HG03097 (cell line): ENCODE results near the gene DNAJB11.
"Not testable (repeated sequence)": the region's sequence is repeated elsewhere in the genome, so short reads cannot be mapped to it uniquely, and the experiment has no call there.

Source experiments
- ATAC-seq: cut with Tn5 transposase; IDR thresholded peaks from one replicate; pipeline ENCODE4 v1.9.1; 2021; ENCODE audit not compliant: unreplicated experiment, low FRiP score

Gene DNAJB11

GRCh38 chr3:186614597-186615483 is 44.3 kb downstream of the DNAJB11 start:
- ATAC-seq = no peak

GRCh38 chr3:186616299-186616617 is 45.7 kb downstream of the DNAJB11 start:
- ATAC-seq = no peak

DNA sequence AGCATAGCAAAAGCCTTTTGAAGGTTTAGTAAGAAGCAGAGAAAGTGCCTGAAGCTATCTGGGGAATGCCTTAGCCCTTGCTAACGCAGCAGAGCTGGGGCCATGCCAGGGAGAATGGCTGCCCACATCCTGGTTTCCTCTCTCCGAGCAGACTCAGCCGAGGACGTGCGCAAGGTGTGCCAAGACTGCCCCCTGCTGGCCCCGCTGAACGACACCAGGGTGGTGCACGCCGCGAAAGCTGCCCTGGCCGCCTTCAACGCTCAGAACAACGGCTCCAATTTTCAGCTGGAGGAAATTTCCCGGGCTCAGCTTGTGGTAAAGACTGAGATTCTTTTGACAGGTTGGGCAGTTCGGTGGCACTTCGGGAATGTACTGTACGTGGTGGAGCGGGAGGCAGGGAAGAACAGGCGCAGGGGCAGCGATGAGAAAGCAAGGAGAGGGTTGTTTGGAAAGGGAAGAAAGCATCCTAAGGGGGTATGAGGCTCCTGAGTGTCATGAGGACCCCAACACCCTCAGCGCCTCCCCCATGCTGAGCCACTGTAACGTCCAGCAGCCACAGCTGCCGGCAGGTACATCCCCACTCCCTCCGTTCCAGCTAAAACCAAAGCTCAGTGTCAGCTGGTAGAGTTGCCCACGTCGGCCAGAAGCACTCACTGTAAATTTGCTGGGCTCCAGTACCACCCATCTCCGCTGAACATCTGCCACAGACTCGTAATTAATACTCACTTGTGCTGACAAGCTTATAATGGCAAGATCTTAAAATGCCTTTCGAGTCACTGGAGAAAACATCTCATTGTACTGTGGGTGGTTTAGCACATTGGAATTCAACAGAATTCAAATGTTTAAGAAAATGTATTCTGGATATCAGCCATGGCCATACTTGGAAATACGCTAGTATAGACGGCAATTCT is 46.8 kb downstream of the DNAJB11 start:
- ATAC-seq = peak; percentile 96

DNA sequence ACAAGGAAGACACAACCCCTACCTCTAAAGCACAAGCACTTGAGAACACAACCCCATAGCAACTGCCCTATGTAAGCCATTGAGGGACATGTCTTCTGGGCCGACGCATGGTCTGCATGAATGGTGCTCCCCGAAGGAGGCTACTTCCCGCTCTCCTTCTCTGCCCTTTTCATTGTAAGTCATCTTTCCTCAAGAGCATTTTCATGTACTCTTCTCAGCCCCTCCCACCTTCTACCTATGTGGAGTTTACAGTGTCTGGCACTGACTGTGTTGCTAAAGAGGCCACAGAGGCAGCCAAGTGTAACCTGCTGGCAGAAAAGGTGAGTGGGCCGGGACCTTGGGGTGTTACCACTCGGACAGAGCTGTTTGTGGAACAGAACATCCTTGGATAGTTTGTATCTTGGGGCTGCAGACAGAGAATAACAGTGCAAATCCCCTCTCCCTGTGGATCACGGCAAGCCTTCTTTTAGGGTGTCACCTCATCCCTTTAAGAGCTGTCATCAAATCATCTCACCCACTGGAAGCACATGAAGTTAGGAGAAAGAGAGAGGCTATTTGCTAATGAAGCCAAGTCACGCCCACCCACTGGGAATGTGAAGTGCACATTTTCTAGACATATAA is 47.9 kb downstream of the DNAJB11 start:
- no peak for ATAC-seq

GRCh38 chr3:186619787-186620212 is 49.3 kb downstream of the DNAJB11 start:
- no peak for ATAC-seq

DNA sequence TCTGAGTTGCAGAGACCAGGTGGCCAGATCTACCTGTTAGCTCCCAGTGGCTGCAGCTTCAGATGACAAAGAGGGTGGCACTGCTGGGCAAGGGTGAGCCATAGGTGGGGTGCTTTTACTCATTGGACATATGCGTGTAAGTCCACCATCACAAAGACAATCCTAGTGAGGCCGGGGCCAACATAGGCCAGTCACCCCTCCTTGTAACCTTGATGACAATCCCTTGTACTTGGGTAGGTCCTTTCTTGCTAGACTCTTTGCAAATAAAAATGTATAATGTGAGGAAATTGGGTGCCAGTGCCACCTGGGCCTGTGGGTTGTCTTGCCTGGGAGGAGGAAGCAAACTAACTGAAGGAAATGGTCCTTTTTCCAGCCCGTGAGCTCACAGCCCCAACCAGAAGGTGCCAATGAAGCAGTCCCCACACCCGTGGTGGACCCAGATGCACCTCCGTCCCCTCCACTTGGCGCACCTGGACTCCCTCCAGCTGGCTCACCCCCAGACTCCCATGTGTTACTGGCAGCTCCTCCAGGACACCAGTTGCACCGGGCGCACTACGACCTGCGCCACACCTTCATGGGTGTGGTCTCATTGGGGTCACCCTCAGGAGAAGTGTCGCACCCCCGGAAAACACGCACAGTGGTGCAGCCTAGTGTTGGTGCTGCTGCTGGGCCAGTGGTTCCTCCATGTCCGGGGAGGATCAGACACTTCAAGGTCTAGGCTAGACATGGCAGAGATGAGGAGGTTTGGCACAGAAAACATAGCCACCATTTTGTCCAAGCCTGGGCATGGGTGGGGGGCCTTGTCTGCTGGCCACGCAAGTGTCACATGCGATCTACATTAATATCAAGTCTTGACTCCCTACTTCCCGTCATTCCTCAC is 49.9 kb downstream of the DNAJB11 start:
- ATAC-seq = no peak

DNA sequence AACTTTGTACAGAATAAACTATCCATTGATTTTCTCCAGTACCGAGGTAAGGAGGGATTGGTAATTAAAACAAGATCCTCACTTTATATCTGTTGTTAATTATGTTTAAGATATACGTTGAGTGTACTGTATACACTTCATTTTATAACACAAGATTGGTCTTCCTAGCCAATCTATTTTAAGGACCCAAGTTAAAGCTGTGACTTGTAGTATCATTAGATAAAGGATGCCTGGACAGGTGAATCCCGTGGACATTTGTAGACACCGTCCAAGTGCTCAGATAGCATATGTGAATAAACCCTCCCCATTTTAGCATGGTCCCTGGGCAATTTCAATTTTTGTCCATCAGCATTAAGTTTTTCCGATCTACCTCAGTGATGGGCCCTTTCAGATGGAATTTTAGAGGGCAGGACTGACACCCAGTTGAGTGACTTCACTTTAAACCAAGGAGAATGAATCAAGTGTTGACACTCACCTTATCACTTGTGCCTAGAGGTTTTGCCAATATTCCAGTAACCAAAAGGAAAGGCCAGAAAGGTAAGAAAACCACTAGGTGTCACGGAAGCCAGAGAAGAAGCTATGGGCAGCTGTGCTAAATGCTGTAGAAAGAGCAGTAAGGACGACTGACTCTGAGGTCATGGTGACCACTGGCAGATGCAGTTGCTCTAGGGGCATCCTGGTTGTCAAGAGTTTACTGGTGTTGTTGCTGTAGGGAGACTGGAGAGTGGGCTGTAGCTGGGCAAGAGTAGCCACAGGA is 51.6 kb downstream of the DNAJB11 start:
- ATAC-seq = no peak

DNA sequence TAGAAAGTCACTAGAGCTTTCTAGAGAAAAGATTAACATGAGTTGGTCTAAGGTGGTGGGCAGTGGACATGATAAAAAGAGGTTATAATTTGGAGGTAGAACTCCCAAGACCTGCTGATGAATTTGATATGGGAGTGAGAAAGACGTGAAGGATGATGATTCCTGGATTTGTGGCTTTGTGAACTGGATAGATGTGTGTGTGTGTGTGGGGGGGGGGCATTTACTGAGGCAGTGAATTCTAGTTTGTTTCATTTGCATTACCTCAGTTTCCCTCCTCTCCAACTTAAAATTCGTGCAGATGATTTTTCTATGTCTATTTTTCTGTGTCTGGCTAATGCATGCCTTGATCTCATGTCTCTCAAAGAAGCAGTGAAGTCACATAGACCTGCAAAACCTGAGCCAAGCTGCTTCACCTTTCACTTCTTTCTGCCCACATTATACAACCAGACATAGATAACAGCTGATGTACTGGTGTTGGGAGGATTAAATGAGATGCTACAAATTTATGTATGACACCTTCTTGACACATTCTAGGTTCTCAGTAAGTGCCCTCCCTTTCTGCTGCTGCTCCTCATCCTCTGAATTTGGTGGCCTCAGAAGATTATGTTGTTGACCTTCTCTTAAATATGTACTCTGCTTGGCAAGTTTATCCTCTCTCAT is 52.3 kb downstream of the DNAJB11 start:
- ATAC-seq = no peak

GRCh38 chr3:186624598-186624997 is 54.1 kb downstream of the DNAJB11 start:
- no peak for ATAC-seq

- ATAC-seq = no peak
Observed at GRCh38 chr3:186625600-186626042, 55.1 kb downstream of the DNAJB11 start.

GRCh38 chr3:186626254-186626847 is 55.8 kb downstream of the DNAJB11 start:
- no peak for ATAC-seq

DNA sequence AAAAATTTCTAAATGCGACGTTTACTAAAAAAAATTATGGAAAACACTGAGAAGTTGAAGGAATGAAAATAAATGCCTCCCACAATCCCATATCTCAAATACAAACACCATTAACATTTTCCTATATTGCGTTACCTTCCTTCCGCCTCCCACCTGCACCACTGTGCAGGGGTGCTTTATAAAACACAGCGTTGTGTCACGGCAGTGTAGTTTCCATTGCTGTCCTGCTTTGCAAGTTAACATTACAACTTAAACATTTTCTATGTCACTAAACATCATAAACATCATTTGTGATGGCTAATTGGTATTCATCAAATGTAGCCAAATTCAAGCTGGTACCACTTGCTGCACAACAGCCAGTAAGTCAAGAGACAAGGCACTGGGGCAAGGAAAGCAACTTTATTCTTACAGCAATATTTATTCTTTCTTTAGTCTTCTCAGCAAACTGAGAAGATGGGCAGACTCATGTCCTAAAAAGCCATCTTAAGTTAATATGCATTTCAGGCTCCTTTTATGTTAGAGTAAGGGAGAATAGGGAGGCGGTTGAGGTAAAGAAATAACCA is 57.4 kb downstream of the DNAJB11 start:
- ATAC-seq = no peak

- ATAC-seq = no peak
Observed at GRCh38 chr3:186628756-186629155, 58.2 kb downstream of the DNAJB11 start.

- no peak for ATAC-seq
Observed at GRCh38 chr3:186630950-186631641, 60.6 kb downstream of the DNAJB11 start.

DNA sequence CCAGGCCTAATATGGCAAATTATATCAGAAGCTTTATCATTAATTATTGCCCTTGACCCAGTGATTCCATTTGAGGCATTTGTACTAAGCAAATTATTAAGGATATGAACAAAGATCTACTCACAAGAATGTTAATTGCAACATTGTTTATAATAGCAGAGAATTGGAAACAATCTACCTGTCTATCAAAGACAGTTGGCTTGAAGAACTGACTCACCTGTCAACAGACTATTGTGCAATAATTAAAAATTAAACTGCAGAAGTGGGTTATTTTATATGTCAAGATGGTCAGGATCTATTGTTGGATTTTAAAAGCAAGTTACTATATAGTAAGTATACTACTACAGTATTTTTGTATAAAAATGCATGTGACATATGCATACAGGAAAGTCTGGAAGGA is 63.0 kb downstream of the DNAJB11 start:
- no peak for ATAC-seq

GRCh38 chr3:186634207-186634606 is 63.7 kb downstream of the DNAJB11 start:
- not testable (repeated sequence) for ATAC-seq
